GM12878 (cell line): ENCODE results near the gene RNF169. TPM values are rescaled to one million over a fixed set of nuclear protein-coding genes. Genes with fewer than 3 reads are reported as not detected.

ENCODE experiments used
- MEF2B ChIP-seq: fragments of 450-650 bp; IDR thresholded peaks from 2 replicates; pipeline ENCODE4 v1.6.1; 2018; ENCODE audit warnings: mild to moderate bottlenecking, moderate library complexity; ENCODE audit not compliant: partially characterized antibody, poor library complexity, severe bottlenecking
- polyA plus RNA-seq, 11 experiments: library from polyadenylated mRNA; depleted of rRNA in 4 of 11; unstranded in 6 of 11; stranded (reverse) in 5 of 11; fragments of >200 nt; fragmentation: Nextera tagmentation in 4 of 11; fragmentation: Illumina TruSeq in 1 of 11; extraction: Ambion mirVana in 4 of 11; extraction: Trizol in 1 of 11; gene quantifications; 1 replicate in 1 of 11; 2 replicates in 10 of 11; pipeline versions ENCODE4 v1.2.1 to v1.2.3, GENCODE V29; 2011 to 2016; ENCODE audit warnings: inconsistent platforms in 2 of 11, missing spikeins in 2 of 11, low read depth in 1 of 11
- total RNA-seq, 4 experiments: library from RNA; depleted of rRNA in 3 of 4; stranded (reverse); fragments of >200 nt in 3 of 4; fragmentation: Illumina TruSeq in 1 of 4; extraction: Trizol in 1 of 4; gene quantifications; 2 replicates each; pipeline versions ENCODE4 v1.2.1 to v1.2.3, GENCODE V29; 2013 to 2021
- TF ChIP-seq, protein P1 (sequence below): IDR thresholded peaks from 2 replicates; pipeline ENCODE4 v1.6.1; 2012; ENCODE audit warnings: improper control_type of control experiment, low read depth, low read length; ENCODE audit not compliant: insufficient replicate concordance
- TF ChIP-seq, protein P2 (sequence below): fragments of 450-650 bp; IDR thresholded peaks from 2 replicates; pipeline ENCODE4 v1.6.1; 2018; ENCODE audit warnings: borderline replicate concordance, mild to moderate bottlenecking; ENCODE audit not compliant: partially characterized antibody

The RNF169 gene
- total and polyA plus RNA-seq, 10 of the 15 experiments (the other 5 are each of a cell fraction or from before 2014, with no cell fraction given), result 0.32 to 13.2 (median 6.4) TPM

DNA sequence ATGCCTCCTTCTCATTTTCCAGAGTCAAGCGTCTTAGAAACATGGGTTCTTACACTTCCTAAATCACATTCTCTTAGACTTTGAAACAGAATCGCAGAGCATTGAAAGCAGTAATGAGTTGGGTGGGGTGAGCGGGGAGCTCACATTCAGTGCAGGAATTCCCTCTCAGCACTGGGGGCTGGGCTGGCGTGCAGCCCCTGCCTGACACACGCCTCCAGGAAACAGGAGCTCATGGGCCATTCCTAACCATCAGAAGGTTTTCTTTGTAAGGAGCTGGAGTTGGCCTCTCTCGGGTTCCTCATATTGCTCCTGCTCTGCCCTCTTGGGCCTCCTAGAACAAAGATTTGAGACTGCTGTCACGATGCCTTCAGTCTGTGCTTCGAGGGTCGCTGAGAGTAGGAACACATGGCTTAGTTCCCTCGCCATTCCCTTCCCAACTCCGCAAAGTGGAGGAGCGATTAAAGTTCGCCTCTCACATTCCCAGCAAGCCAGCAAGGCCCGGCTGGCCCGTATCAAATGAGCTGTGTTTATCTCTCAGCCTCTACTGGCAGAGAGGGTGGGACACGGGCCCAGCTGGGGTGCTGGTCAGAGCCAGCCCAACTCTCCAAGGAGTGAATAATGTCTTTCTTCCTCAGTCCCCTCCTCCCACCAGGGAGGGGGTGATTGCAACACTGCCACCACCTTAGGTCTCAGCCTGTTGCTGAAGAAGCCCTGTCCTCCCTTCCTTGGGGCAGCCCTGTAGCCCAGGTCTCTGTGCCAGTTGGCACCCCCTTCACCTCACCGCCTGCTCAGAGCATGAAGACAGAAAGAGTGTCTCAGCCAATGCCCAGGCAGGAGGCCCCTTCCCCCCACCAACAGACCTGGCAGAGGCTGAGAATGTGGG is 27.8 kb upstream of the RNF169 start (continued):
- TF ChIP-seq, protein P1, sequence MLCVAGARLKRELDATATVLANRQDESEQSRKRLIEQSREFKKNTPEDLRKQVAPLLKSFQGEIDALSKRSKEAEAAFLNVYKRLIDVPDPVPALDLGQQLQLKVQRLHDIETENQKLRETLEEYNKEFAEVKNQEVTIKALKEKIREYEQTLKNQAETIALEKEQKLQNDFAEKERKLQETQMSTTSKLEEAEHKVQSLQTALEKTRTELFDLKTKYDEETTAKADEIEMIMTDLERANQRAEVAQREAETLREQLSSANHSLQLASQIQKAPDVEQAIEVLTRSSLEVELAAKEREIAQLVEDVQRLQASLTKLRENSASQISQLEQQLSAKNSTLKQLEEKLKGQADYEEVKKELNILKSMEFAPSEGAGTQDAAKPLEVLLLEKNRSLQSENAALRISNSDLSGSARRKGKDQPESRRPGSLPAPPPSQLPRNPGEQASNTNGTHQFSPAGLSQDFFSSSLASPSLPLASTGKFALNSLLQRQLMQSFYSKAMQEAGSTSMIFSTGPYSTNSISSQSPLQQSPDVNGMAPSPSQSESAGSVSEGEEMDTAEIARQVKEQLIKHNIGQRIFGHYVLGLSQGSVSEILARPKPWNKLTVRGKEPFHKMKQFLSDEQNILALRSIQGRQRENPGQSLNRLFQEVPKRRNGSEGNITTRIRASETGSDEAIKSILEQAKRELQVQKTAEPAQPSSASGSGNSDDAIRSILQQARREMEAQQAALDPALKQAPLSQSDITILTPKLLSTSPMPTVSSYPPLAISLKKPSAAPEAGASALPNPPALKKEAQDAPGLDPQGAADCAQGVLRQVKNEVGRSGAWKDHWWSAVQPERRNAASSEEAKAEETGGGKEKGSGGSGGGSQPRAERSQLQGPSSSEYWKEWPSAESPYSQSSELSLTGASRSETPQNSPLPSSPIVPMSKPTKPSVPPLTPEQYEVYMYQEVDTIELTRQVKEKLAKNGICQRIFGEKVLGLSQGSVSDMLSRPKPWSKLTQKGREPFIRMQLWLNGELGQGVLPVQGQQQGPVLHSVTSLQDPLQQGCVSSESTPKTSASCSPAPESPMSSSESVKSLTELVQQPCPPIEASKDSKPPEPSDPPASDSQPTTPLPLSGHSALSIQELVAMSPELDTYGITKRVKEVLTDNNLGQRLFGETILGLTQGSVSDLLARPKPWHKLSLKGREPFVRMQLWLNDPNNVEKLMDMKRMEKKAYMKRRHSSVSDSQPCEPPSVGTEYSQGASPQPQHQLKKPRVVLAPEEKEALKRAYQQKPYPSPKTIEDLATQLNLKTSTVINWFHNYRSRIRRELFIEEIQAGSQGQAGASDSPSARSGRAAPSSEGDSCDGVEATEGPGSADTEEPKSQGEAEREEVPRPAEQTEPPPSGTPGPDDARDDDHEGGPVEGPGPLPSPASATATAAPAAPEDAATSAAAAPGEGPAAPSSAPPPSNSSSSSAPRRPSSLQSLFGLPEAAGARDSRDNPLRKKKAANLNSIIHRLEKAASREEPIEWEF, result no peak
- no peak for TF ChIP-seq MEF2B
- TF ChIP-seq, protein P2, sequence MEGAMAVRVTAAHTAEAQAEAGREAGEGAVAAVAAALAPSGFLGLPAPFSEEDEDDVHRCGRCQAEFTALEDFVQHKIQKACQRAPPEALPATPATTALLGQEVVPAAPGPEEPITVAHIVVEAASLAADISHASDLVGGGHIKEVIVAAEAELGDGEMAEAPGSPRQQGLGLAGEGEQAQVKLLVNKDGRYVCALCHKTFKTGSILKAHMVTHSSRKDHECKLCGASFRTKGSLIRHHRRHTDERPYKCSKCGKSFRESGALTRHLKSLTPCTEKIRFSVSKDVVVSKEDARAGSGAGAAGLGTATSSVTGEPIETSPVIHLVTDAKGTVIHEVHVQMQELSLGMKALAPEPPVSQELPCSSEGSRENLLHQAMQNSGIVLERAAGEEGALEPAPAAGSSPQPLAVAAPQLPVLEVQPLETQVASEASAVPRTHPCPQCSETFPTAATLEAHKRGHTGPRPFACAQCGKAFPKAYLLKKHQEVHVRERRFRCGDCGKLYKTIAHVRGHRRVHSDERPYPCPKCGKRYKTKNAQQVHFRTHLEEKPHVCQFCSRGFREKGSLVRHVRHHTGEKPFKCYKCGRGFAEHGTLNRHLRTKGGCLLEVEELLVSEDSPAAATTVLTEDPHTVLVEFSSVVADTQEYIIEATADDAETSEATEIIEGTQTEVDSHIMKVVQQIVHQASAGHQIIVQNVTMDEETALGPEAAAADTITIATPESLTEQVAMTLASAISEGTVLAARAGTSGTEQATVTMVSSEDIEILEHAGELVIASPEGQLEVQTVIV, result no peak
